ENCODE results near the gene WSB1. TPM values are rescaled to one million over a fixed set of nuclear protein-coding genes. Genes with fewer than 3 reads are reported as not detected.

Gene WSB1
- total and polyA plus RNA-seq, 5 donors from 2014 or later = 176 to 280 (median 190) TPM

Other genes starting within 250 kb of the WSB1 start
- 69.5 TPM for gene KSR1, start 162.3 kb downstream of the WSB1 start, total RNA-seq
- gene KSR1, start 162.3 kb downstream of the WSB1 start, polyA plus RNA-seq = 1 to 10 TPM; 1.2 to 3.1 (median 1.5) TPM

Measured in CD4-positive, CD25-positive, alpha-beta regulatory T cell (primary cell).